Measurements from ENCODE around the gene AKAP7. TPM values are rescaled to one million over a fixed set of nuclear protein-coding genes. Genes with fewer than 3 reads are reported as not detected.

The AKAP7 gene
- total and polyA plus RNA-seq, 2 donors (not counting 3 experiments of a cell fraction or from before 2014, with no cell fraction given): 0.76 to 3.3 TPM

GRCh38 chr6:131093334-131093733 is 41.9 kb upstream of the AKAP7 start:
- dilution Hi-C loops (cut with MboI; ENCODE audit: extremely low pct_ligation_motif_present, low sequenced_read_pairs): no loop called here
- CTCF ChIA-PET: no interaction called here

More at GRCh38 chr6:131093334-131093733, 41.9 kb upstream of the AKAP7 start:
- no peak for DNase-seq (ENCODE audit: low read depth, low spot score)
- Histone ChIP-seq H3K27me3 (ENCODE audit: control insufficient read depth in 2 of 2, insufficient read depth in 2 of 2, low read length in 2 of 2) (no peaks in the 10 kb centered on the region), H3K4me3 (replicated peaks in 1 of 3; ENCODE audit: insufficient read depth in 1 of 3, low read depth in 1 of 3, low read length in 3 of 3) (no peak overlapping the region), H3K27ac (ENCODE audit: insufficient read depth, low read depth, low read length) (no peak overlapping the region), H3K36me3 (ENCODE audit: control insufficient read depth in 2 of 2, extremely low read depth in 1 of 2, insufficient read depth in 2 of 2, low read length in 2 of 2) (no peaks in the 10 kb centered on the region), H3K9ac (replicated peaks; ENCODE audit: extremely low read depth, insufficient read depth, low read length) (no peak overlapping the region), H3K4me2 (ENCODE audit: insufficient read depth, low read length) (no peak overlapping the region), H3K79me2 (ENCODE audit: control insufficient read depth, insufficient read depth, low read length) (no peaks in the 10 kb centered on the region), H4K20me1 (replicated peaks; ENCODE audit: control insufficient read depth, extremely low read depth, insufficient read depth, low read length) (no peaks in the 10 kb centered on the region), H3K4me1 (ENCODE audit: control insufficient read depth, extremely low read depth, insufficient read depth, low read length) (no peaks in the 10 kb centered on the region), H2AFZ (ENCODE audit: low read depth, low read length) (no peak overlapping the region), H3K9me1 (replicated peaks; ENCODE audit: control insufficient read depth, extremely low read depth, insufficient read depth, low read length) (no peaks in the 10 kb centered on the region), H3K9me3 (replicated peaks; ENCODE audit: control insufficient read depth, insufficient read depth, low read length) (no peaks in the 10 kb centered on the region)
- no peak for TF ChIP-seq FOS (IDR thresholded peaks at IDR 0.05; ENCODE audit: borderline replicate concordance, insufficient read depth, low read length)
- TF ChIP-seq MYC (IDR thresholded peaks at IDR 0.05; ENCODE audit: low read depth, low read length): no peak
- no peak for TF ChIP-seq MAX (IDR thresholded peaks at IDR 0.05; ENCODE audit: insufficient read depth, insufficient read length)
- no peak for TF ChIP-seq POLR2AphosphoS5 (IDR thresholded peaks at IDR 0.05; ENCODE audit: insufficient read depth, low read depth, low read length)
- no peak for TF ChIP-seq POLR2A (IDR thresholded peaks at IDR 0.05; ENCODE audit: low read depth, low read length)
- TF ChIP-seq GATA2 (IDR thresholded peaks at IDR 0.05; ENCODE audit: insufficient read depth, insufficient read length, low read depth, low read length): no peak
- TF ChIP-seq, protein P1, sequence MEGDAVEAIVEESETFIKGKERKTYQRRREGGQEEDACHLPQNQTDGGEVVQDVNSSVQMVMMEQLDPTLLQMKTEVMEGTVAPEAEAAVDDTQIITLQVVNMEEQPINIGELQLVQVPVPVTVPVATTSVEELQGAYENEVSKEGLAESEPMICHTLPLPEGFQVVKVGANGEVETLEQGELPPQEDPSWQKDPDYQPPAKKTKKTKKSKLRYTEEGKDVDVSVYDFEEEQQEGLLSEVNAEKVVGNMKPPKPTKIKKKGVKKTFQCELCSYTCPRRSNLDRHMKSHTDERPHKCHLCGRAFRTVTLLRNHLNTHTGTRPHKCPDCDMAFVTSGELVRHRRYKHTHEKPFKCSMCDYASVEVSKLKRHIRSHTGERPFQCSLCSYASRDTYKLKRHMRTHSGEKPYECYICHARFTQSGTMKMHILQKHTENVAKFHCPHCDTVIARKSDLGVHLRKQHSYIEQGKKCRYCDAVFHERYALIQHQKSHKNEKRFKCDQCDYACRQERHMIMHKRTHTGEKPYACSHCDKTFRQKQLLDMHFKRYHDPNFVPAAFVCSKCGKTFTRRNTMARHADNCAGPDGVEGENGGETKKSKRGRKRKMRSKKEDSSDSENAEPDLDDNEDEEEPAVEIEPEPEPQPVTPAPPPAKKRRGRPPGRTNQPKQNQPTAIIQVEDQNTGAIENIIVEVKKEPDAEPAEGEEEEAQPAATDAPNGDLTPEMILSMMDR (IDR thresholded peaks at IDR 0.05; ENCODE audit: extremely low read depth in 1 of 2, insufficient read depth in 1 of 2, low read depth in 1 of 2, low read length in 2 of 2): no peak
- intact Hi-C loops (cut with micrococcal nuclease): no loop called here
- no TSS peak for BruUV-seq (replicated peaks)
- POLR2A ChIA-PET: no interaction called here
- FAIRE-seq: no peak
